Measurements from ENCODE around the gene LRRC42. TPM values are rescaled to one million over a fixed set of nuclear protein-coding genes. Genes with fewer than 3 reads are reported as not detected.
A peak's percentile ranks its signal among the peaks of the same experiment; 100 is the strongest.

Gene LRRC42
- total and polyA plus RNA-seq, 9 of the 15 experiments (the other 6 are each of a cell fraction or from before 2014, with no cell fraction given): 17.3 to 51.9 (median 35.5) TPM

GRCh38 chr1:53931523-53931922 is 14.6 kb upstream of the LRRC42 start:
- ATAC-seq (no peak), DNase-seq (ENCODE audit: extremely low read depth in 1 of 4, low spot score in 3 of 4) (no peak), FAIRE-seq (no peak)
- POLR2A ChIA-PET: interaction anchor here (0.7 to 1.4 kb wide), 2 partner anchors 12 to 14 kb away, joined by 3 to 5 read pairs; no protein-coding TSS in a partner anchor
- BruUV-seq (replicated peaks): no TSS peak
- peaks cover 12% of the 10 kb centered on the region for H3K9me3 ChIP-seq (replicated peaks; ENCODE audit: control insufficient read depth, insufficient read depth, low read depth, low read length)
- no peak overlapping the region for H3K4me3 ChIP-seq
- peaks cover 61% of the 10 kb centered on the region for H3K36me3 ChIP-seq (ENCODE audit: control insufficient read depth, insufficient read depth, low read length)
- in situ Hi-C loops (cut with MboI): no loop called here
- no peak overlapping the region for H3K4me2 ChIP-seq (ENCODE audit: insufficient read depth, low read length)
- 89% methylated on average over 2 of the region's 2 CpGs for WGBS (ENCODE audit: insufficient coverage, low coverage, missing lambda C conversion rate)
- no peak overlapping the region for H3K9ac ChIP-seq (ENCODE audit: insufficient read depth in 1 of 2, low read depth in 2 of 2, low read length in 2 of 2)
- H3K27ac ChIP-seq (ENCODE audit: extremely low read depth, low read depth, low read length): no peak overlapping the region
- H3K27me3 ChIP-seq (ENCODE audit: control insufficient read depth in 2 of 2, insufficient read depth in 2 of 2, low read length in 2 of 2): no peaks in the 10 kb centered on the region
- CTCF ChIA-PET (ENCODE audit: low intra/inter-chr PET ratio): no interaction called here
- H4K20me1 ChIP-seq (replicated peaks; ENCODE audit: control insufficient read depth, insufficient read depth, low read length): no peaks in the 10 kb centered on the region
- peak; percentile 44; the same call in 1 of the 2 replicates for TF ChIP-seq ZNF512 (tag; IDR thresholded peaks at IDR 0.05)
- TF ChIP-seq TAF1 (IDR thresholded peaks at IDR 0.05; ENCODE audit: control insufficient read depth, extremely low read depth, insufficient read depth, low read length, severe bottlenecking): no peak
- no peaks in the 10 kb centered on the region for H3K9me1 ChIP-seq (ENCODE audit: control insufficient read depth, insufficient read depth, low read length)
- no peaks in the 10 kb centered on the region; a peak in 1 of 5 replicates for H3K4me1 ChIP-seq (replicated peaks in 1 of 2; ENCODE audit: control insufficient read depth in 2 of 2, insufficient read depth in 2 of 2, low read length in 2 of 2)
- H3K79me2 ChIP-seq (ENCODE audit: control insufficient read depth, insufficient read depth, low read length): peaks cover 3% of the 10 kb centered on the region; the same call in 1 of the 3 replicates
- H2AFZ ChIP-seq (ENCODE audit: low read depth, low read length): no peak overlapping the region
- intact Hi-C loops (cut with micrococcal nuclease): no loop called here

- FAIRE-seq (no peak), ATAC-seq (no peak), DNase-seq (ENCODE audit: extremely low read depth in 1 of 4, low spot score in 3 of 4) (no peak)
- WGBS (ENCODE audit: insufficient coverage, low coverage, missing lambda C conversion rate): 95% methylated on average over 1 of the region's 1 CpG
- Histone ChIP-seq H2AFZ (ENCODE audit: low read depth, low read length) (no peak overlapping the region), H3K9me1 (ENCODE audit: control insufficient read depth, insufficient read depth, low read length) (no peaks in the 10 kb centered on the region), H3K4me2 (ENCODE audit: insufficient read depth, low read length) (no peak overlapping the region), H3K27ac (ENCODE audit: extremely low read depth, low read depth, low read length) (no peak overlapping the region), H3K9me3 (replicated peaks; ENCODE audit: control insufficient read depth, insufficient read depth, low read depth, low read length) (peaks cover 12% of the 10 kb centered on the region), H3K9ac (ENCODE audit: insufficient read depth in 1 of 2, low read depth in 2 of 2, low read length in 2 of 2) (no peak overlapping the region), H3K36me3 (ENCODE audit: control insufficient read depth, insufficient read depth, low read length) (peaks cover 59% of the 10 kb centered on the region), H3K79me2 (ENCODE audit: control insufficient read depth, insufficient read depth, low read length) (peaks cover 7% of the 10 kb centered on the region; the same call in 1 of the 3 replicates), H3K27me3 (ENCODE audit: control insufficient read depth in 2 of 2, insufficient read depth in 2 of 2, low read length in 2 of 2) (no peaks in the 10 kb centered on the region), H4K20me1 (replicated peaks; ENCODE audit: control insufficient read depth, insufficient read depth, low read length) (no peaks in the 10 kb centered on the region), H3K4me1 (replicated peaks in 1 of 2; ENCODE audit: control insufficient read depth in 2 of 2, insufficient read depth in 2 of 2, low read length in 2 of 2) (no peaks in the 10 kb centered on the region; a peak in 1 of 5 replicates), H3K4me3 (no peak overlapping the region)
- ChIA-PET CTCF (ENCODE audit: low intra/inter-chr PET ratio) (no interaction called here), POLR2A (interaction anchor here (0.9 to 2.1 kb wide), 3 partner anchors 8 to 11 kb away, joined by 3 to 7 read pairs (median 4); partner anchors contain the start of gene IFT25)
- BruUV-seq (replicated peaks): no TSS peak
- in situ Hi-C loops (cut with MboI): no loop called here
- intact Hi-C loops (cut with micrococcal nuclease): no loop called here
- TF ChIP-seq KLF1 (tag; IDR thresholded peaks at IDR 0.05) (no peak), ZNF282 (CRISPR knock-in tag; IDR thresholded peaks at IDR 0.05) (no peak), ZNF133 (CRISPR knock-in tag; IDR thresholded peaks at IDR 0.05) (no peak), TRIM24 (IDR thresholded peaks at IDR 0.05) (peak in 1 of 2 experiments; percentile 66; a peak in 2 of 4 replicates), TRIM28 (IDR thresholded peaks at IDR 0.05) (peak; percentile 96), XRCC3 (IDR thresholded peaks at IDR 0.05) (peak; percentile 72; the same call in 1 of the 2 replicates), CBX3 (IDR thresholded peaks at IDR 0.05; ENCODE audit: borderline replicate concordance in 1 of 2, low read length in 2 of 2) (peak in 1 of 2 experiments; percentile 99; a peak in 2 of 3 replicates), PTTG1 (tag; IDR thresholded peaks at IDR 0.05; ENCODE audit: low read depth) (no peak), ZNF561 (CRISPR knock-in tag; conservative IDR thresholded peaks at IDR 0.05) (no peak), ZNF280A (IDR thresholded peaks at IDR 0.05; ENCODE audit: low read depth, partially characterized antibody) (peak; percentile 47), ZNF175 (CRISPR knock-in tag; IDR thresholded peaks at IDR 0.05; ENCODE audit: low read depth) (no peak)
Observed at GRCh38 chr1:53934170-53934765, 11.9 kb upstream of the LRRC42 start.

Measured in K562 (cell line).